Caco-2 (cell line): ENCODE measurements around the gene MED29. TPM values are rescaled to one million over a fixed set of nuclear protein-coding genes. Genes with fewer than 3 reads are reported as not detected.
A peak's percentile ranks its signal among the peaks of the same experiment; 100 is the strongest.

ENCODE experiments used
- BruUV-seq: library from RNA; stranded (reverse); fragments of 400-500 nt; replicated peaks from 2 replicates; lab custom pipeline; 2021; lab: Mats Ljungman, UMichigan
- CTCF ChIA-PET: fragments of 300-600 bp; sonication (Branson Sonifier 250); formaldehyde crosslinking; loops from one replicate; lab custom pipeline; 2022; ENCODE audit warnings: antibody characterized with exemption; lab: Charles Lee
- POLR2A ChIA-PET: fragments of 300-600 bp; sonication (Branson Sonifier 250); formaldehyde crosslinking; loops from one replicate; lab custom pipeline; 2022; ENCODE audit warnings: antibody characterized with exemption; lab: Charles Lee
- DNase-seq, 2 experiments: peaks; one replicate each; pipeline versions ENCODE4 v3.0.0 to v3.0.0-alpha.2; 2020 to 2022
- H3K27me3 ChIP-seq: replicated peaks from 2 replicates; pipeline ENCODE4 v1.6.0; 2011; ENCODE audit warnings: low read length; ENCODE audit not compliant: control insufficient read depth, insufficient read depth
- H3K36me3 ChIP-seq: 2 replicates; pipeline ENCODE4 v1.5.1; 2011; ENCODE audit warnings: low read length; ENCODE audit not compliant: control insufficient read depth, insufficient read depth
- H3K4me1 ChIP-seq: fragments of 250-450 bp; sonication (Bioruptor Pico); 2 replicates; pipeline ENCODE4 v1.5.1; 2020; ENCODE audit warnings: mild to moderate bottlenecking
- H3K4me3 ChIP-seq: 2 replicates; pipeline ENCODE4 v1.5.1; 2011; ENCODE audit warnings: low read depth, mild to moderate bottlenecking, control low read depth, low read length
- H3K9me3 ChIP-seq: fragments of 250-450 bp; sonication (Bioruptor Pico); 2 replicates; pipeline ENCODE4 v1.5.1; 2020; ENCODE audit warnings: mild to moderate bottlenecking, moderate library complexity
- H3K27ac Mint-ChIP-seq: one replicate; pipeline ENCODE4 v1.8.0; 2022; ENCODE audit warnings: mixed read lengths; ENCODE audit not compliant: unreplicated experiment
- H3K27me3 Mint-ChIP-seq: one replicate; pipeline ENCODE4 v1.8.0; 2022; ENCODE audit warnings: mixed read lengths; ENCODE audit not compliant: insufficient read depth, unreplicated experiment
- H3K36me3 Mint-ChIP-seq: one replicate; pipeline ENCODE4 v1.8.0; 2022; ENCODE audit warnings: mild to moderate bottlenecking, mixed read lengths; ENCODE audit not compliant: insufficient read depth, unreplicated experiment
- H3K4me1 Mint-ChIP-seq: one replicate; pipeline ENCODE4 v1.8.0; 2022; ENCODE audit warnings: low read depth, mixed read lengths; ENCODE audit not compliant: unreplicated experiment
- H3K4me3 Mint-ChIP-seq: one replicate; pipeline ENCODE4 v1.8.0; 2022; ENCODE audit warnings: mild to moderate bottlenecking, moderate library complexity, mixed read lengths; ENCODE audit not compliant: unreplicated experiment
- H3K9me3 Mint-ChIP-seq: one replicate; pipeline ENCODE4 v1.8.0; 2022; ENCODE audit warnings: mixed read lengths; ENCODE audit not compliant: unreplicated experiment
- intact Hi-C: fragments of 100-400 bp; cut with micrococcal nuclease; formaldehyde crosslinking; loops from one replicate; pipeline ENCODE4 v1.10.0; 2022; ENCODE audit not compliant: unreplicated experiment
- total RNA-seq: library from RNA; stranded (reverse); gene quantifications from 2 replicates; pipeline ENCODE4 v1.2.3, GENCODE V29; 2022
- TF ChIP-seq, protein P1 (sequence below), 2 experiments: fragments of 200-600 bp in 1 of 2; IDR thresholded peaks; 1 replicate in 1 of 2; 2 replicates in 1 of 2; pipeline versions ENCODE4 v1.5.1 to v1.8.0; 2011 to 2022; ENCODE audit warnings: antibody characterized with exemption in 1 of 2, control low read depth in 1 of 2, inconsistent platforms in 1 of 2, low read depth in 1 of 2, low read length in 1 of 2, mild to moderate bottlenecking in 1 of 2, moderate library complexity in 1 of 2; ENCODE audit not compliant: insufficient read depth in 1 of 2, severe bottlenecking in 1 of 2, unreplicated experiment in 1 of 2

MED29 gene
- total RNA-seq, 1 experiment from 2014 or later = 50.8 TPM

DNA sequence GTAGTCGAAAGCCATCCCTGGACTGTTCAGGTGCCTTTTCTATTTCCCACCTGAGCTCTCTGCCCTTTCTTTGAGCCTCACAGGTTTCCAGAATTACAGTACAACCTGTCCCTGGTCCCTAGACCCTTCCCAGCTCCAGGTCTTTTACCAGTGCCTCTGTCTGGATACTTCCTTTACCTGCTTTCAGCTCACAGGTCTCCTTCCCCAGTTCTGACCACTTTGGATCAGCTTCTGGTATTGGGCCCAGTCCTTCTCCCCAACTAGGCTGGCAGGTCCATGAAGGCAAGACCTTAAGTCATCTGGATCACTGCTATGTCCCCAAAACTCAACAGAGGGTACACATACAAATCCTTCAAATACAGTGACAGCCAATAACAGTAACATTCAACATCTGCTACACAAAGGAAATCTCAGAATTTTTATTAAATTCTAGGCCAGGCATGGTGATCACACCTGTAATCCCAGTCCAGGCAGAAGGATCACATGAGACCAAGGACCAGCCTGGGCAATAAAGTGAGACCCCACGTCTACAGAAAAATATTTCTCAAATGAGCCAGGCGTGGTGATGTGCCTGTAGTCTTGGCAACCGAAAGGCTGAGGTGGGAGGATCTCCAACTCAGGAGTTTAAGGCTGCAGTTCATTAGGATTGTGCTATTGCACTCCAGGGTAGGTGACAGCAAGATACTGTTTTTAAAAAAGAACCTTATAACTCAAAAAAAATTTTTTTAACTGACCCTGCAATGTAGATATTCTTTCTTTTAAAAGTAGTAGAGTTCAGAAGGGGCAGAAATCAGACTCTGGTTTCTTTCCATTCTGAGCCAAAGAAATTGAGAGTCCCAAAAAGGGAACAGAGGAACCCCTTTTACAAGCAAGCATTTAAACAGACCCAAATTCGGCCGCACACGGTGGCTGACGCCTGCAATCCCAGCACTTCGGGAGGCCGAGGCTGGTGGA is 43.2 kb downstream of the MED29 start:
- peaks cover 23% of the 10 kb centered on the region for H3K4me1 ChIP-seq
- H3K27me3 Mint-ChIP-seq = no peaks in the 10 kb centered on the region

DNA sequence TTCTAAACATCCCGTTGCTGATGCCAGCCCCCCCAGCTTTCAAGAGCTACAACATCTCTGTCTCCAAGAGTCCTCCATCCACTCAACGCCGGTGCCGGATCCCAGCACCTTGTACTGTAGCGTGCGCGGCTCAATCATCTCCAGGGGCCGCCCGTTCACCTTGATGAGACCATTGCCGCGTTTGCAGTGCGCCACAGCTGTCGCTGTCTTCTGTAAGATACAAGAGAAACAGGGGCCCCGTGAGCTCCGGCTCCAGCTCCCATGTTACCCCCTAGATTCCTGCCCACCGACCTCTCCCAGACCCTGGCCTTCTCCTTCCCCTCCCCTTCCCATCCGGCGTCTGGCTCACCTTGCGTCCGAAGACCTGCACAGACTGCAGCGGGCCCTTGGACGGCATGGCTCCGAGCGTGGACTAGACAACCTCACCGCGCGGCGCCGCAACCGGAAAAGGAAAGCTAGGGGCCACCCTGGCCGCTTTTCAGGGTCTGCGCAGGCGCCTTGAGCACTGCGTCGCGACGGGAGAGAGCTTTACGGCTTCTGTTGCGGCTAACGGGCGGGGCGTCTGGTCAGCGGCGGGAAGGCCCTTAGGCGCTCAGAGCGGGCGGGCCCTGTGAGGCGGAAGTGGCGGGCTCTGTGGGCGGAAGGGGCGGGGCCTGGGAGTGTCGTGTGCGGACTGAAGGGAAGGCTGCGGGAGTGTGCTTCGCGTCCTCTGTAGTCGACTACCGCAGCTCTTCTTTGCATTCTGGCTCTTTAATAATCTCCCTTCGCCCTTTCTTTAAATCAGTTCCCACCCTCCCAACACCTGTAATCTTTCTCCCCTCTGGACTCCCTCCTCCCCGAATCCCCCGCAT is 44.5 kb downstream of the MED29 start, which contains the start of gene RPS16:
Gene RPS16, minus strand, starts transcription at position 451 of the 851 bp plus-strand sequence. Its CDS starts 54 bp downstream, at position 397.
- Histone ChIP-seq H3K4me1 (peaks cover 23% of the 10 kb centered on the region), H3K27me3 (no peaks in the 10 kb centered on the region), H3K9me3 (no peaks in the 10 kb centered on the region), H3K36me3 (peaks cover 7% of the 10 kb centered on the region), H3K4me3 (peak within 1 kb of the TSS; percentile 63)
- no TSS peak for BruUV-seq
- TF ChIP-seq, protein P1, sequence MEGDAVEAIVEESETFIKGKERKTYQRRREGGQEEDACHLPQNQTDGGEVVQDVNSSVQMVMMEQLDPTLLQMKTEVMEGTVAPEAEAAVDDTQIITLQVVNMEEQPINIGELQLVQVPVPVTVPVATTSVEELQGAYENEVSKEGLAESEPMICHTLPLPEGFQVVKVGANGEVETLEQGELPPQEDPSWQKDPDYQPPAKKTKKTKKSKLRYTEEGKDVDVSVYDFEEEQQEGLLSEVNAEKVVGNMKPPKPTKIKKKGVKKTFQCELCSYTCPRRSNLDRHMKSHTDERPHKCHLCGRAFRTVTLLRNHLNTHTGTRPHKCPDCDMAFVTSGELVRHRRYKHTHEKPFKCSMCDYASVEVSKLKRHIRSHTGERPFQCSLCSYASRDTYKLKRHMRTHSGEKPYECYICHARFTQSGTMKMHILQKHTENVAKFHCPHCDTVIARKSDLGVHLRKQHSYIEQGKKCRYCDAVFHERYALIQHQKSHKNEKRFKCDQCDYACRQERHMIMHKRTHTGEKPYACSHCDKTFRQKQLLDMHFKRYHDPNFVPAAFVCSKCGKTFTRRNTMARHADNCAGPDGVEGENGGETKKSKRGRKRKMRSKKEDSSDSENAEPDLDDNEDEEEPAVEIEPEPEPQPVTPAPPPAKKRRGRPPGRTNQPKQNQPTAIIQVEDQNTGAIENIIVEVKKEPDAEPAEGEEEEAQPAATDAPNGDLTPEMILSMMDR (IDR thresholded peaks at IDR 0.05; ENCODE audit: insufficient read depth in 1 of 2, low read depth in 1 of 2, low read length in 1 of 2, severe bottlenecking in 1 of 2, unreplicated experiment in 1 of 2) = no peak
- peak within 1 kb of the TSS; percentile 93 for H3K27ac Mint-ChIP-seq
- H3K27me3 Mint-ChIP-seq = no peaks in the 10 kb centered on the region
- intact Hi-C loops = loop anchor here (1.0 kb wide), 2 partner anchors 10 to 23 kb away; partner anchors contain the start of genes PLEKHG2 and SUPT5H
- ChIA-PET POLR2A (interaction anchor here (0.6 to 1.7 kb wide), 39 partner anchors 9 to 1342 kb away, joined by 3 to 54 read pairs (median 5); partner anchors contain the start of genes DLL3, EID2, EIF3K and FBL), CTCF (interaction anchor here (0.5 to 2.0 kb wide), 16 partner anchors 22 to 1170 kb away, joined by 3 to 22 read pairs (median 4); partner anchors contain the start of genes EID2B, PAF1, PLEKHG2 and SAMD4B)
- H3K9me3 Mint-ChIP-seq = no peaks in the 10 kb centered on the region
- H3K36me3 Mint-ChIP-seq = peaks cover 59% of the 10 kb centered on the region
- peak; percentile 99 for DNase-seq
- peak within 1 kb of the TSS; percentile 87 for H3K4me3 Mint-ChIP-seq
- H3K4me1 Mint-ChIP-seq = peaks cover 23% of the 10 kb centered on the region

More for the DNA sequence above, 43.2 kb downstream of the MED29 start:
- H3K9me3 Mint-ChIP-seq = no peaks in the 10 kb centered on the region
- H3K4me3 ChIP-seq = peak overlapping the region; percentile 63
- H3K4me1 Mint-ChIP-seq = peaks cover 23% of the 10 kb centered on the region
- peak overlapping the region; percentile 93 for H3K27ac Mint-ChIP-seq
- ChIA-PET CTCF (interaction anchor here (1.3 kb wide), 1 partner anchor 211 kb away, joined by 3 read pairs; no protein-coding TSS in a partner anchor), POLR2A (interaction anchor here (1.5 to 1.7 kb wide), 6 partner anchors 10 to 92 kb away, joined by 20 to 54 read pairs (median 26); partner anchors contain the start of genes MED29, PAF1, PLEKHG2 and SAMD4B)
- peaks cover 71% of the 10 kb centered on the region for H3K36me3 Mint-ChIP-seq
- intact Hi-C loops = no loop called here
- DNase-seq = no peak
- no peaks in the 10 kb centered on the region for H3K27me3 ChIP-seq
- no TSS peak for BruUV-seq
- H3K36me3 ChIP-seq = peaks cover 7% of the 10 kb centered on the region
- H3K4me3 Mint-ChIP-seq = peak overlapping the region; percentile 87
- TF ChIP-seq, protein P1 (IDR thresholded peaks at IDR 0.05; ENCODE audit: insufficient read depth in 1 of 2, low read depth in 1 of 2, low read length in 1 of 2, severe bottlenecking in 1 of 2, unreplicated experiment in 1 of 2) = no peak
- no peaks in the 10 kb centered on the region for H3K9me3 ChIP-seq
